T-helper 1 cell treated with Interleukin-12 subunit alpha and Interleukin-12 subunit beta and Interleukin-4 antibody, amounts not matched to agents 30 ng/mL and 1 ng/mL, for 36 hours (primary cell): ENCODE results near the gene SMC1A. TPM values are rescaled to one million over a fixed set of nuclear protein-coding genes. Genes with fewer than 3 reads are reported as not detected.
"Not testable (repeated sequence)": the region's sequence is repeated elsewhere in the genome, so short reads cannot be mapped to it uniquely, and the experiment has no call there.

ENCODE experiments used
- intact Hi-C: fragments of 100-400 bp; cut with micrococcal nuclease; formaldehyde crosslinking; loops from one replicate; pipeline ENCODE4 v1.15.1; 2024
- total RNA-seq: library from RNA; stranded (reverse); gene quantifications from 2 replicates; pipeline ENCODE4 v1.2.3, GENCODE V29; 2022

SMC1A gene
- total RNA-seq: 104 and 109 TPM in 2 replicates

DNA sequence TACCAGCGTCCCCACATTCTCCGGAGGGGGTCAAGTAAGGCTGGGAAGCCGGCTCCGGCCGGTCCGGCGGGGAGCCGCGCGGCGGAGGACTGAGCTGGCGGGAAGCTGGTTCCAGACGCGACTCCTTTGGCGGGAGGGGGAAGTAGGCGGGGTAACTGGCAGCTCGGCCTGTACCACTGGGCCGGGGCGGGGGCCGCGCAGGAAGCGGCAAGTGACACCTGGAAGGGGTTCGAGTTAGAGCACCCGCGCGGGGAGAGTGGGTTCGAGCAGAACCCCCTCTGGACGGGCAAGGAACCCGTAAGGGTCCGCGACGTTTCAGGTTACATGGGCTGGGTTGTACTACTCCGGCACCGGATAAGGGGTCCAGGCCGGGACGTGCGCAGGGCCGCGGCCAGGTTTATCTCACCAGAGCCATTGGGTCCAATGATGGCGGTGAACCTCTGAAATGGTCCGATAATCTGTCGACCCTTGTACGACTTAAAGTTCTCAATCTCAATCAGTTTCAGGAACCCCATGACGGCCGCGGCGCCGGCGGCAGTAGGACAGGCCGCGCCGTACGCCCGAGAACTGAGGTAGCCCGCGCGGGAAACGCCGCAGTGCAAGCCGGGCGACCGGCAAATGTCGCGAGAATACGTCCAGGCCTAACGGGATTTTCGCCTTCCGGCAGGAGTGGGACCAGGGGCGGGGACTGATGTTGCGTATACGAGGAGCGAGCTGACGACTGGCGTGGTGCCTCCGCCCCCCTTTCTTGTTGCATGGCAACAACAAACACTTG, at the start of gene SMC1A:
Gene SMC1A, minus strand, starts transcription at position 569 of the 775 bp plus-strand sequence. Its CDS starts 54 bp downstream, at position 515.
- intact Hi-C loops: loop anchor here (1.0 to 5.0 kb wide), 8 partner anchors 12 to 1217 kb away; partner anchors contain the start of genes HSD17B10, KDM5C, PHF8 and TSPYL2

GRCh38 chrX:53471346-53471745, 48.9 kb upstream of the SMC1A start:
- intact Hi-C loops: no loop called here

DNA sequence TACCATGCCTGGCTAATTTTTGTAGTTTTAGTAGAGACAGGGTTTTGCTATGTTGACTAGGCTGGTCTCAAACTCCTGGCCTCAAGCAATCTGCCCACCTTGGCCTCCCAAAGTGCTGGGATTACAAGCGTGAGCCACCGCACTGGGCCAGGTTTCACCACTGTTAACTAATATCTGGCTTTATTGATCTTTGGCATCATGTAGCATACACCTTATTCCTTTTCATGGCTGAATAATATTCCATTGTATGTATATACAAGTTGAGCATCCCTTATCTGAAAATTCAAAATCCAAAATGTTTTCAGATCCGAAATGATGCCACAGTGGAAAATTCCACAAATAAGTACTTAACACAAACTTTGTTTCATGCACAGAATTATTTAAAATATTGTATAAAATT, 46.2 kb upstream of the SMC1A start:
- intact Hi-C loops: not testable (repeated sequence)

DNA sequence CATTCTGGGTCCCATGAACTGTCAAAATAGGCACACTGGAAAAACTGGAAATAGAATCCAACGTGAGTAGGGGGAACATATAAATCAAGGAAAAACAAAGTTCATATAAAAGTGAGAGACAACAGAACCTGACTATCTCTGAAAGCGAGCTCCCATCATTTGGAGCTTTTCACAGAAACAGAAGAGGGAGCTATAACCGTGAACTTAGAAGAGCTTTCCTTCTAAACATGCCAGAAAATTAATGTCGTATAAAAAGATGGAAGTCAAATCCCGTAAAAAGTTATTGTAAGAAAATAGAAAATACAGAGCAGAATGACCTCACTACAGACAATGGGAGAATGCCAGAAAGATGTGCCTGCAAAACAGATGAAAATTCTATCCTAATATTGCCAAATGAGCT, 35.6 kb upstream of the SMC1A start:
- intact Hi-C loops: no loop called here

- intact Hi-C loops: no loop called here
Observed at GRCh38 chrX:53456254-53456653, 33.8 kb upstream of the SMC1A start.

- intact Hi-C loops: no loop called here
Observed at GRCh38 chrX:53452812-53453211, 30.4 kb upstream of the SMC1A start.

GRCh38 chrX:53449632-53450031, 27.2 kb upstream of the SMC1A start:
- intact Hi-C loops: no loop called here

- intact Hi-C loops: no loop called here
Observed at GRCh38 chrX:53447441-53447840, 25.0 kb upstream of the SMC1A start.

GRCh38 chrX:53445977-53446376, 23.5 kb upstream of the SMC1A start:
- intact Hi-C loops: loop anchor here (1.0 kb wide), 2 partner anchors 129 to 133 kb away; no protein-coding TSS in a partner anchor

DNA sequence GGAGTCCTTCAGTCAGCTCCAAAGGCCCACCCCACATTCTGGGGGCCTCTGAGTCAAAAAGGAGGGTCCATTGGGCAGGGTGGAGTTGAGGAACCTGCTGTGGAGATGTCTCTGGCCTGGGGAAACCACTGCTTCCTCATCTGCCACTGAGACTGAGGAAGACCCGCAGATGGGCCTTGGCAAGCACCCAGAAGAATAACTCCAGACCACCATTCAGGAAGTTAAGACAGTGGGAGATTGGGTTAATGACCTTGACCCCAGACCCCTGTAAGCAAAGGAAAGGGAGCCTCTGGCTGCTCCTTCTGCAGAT, 19.8 kb upstream of the SMC1A start:
- intact Hi-C loops: no loop called here

- intact Hi-C loops: loop anchor here (1.0 kb wide), 2 partner anchors 19 to 128 kb away; partner anchors contain the start of genes RIBC1 and SMC1A
Observed at GRCh38 chrX:53441531-53442321, 19.3 kb upstream of the SMC1A start.

DNA sequence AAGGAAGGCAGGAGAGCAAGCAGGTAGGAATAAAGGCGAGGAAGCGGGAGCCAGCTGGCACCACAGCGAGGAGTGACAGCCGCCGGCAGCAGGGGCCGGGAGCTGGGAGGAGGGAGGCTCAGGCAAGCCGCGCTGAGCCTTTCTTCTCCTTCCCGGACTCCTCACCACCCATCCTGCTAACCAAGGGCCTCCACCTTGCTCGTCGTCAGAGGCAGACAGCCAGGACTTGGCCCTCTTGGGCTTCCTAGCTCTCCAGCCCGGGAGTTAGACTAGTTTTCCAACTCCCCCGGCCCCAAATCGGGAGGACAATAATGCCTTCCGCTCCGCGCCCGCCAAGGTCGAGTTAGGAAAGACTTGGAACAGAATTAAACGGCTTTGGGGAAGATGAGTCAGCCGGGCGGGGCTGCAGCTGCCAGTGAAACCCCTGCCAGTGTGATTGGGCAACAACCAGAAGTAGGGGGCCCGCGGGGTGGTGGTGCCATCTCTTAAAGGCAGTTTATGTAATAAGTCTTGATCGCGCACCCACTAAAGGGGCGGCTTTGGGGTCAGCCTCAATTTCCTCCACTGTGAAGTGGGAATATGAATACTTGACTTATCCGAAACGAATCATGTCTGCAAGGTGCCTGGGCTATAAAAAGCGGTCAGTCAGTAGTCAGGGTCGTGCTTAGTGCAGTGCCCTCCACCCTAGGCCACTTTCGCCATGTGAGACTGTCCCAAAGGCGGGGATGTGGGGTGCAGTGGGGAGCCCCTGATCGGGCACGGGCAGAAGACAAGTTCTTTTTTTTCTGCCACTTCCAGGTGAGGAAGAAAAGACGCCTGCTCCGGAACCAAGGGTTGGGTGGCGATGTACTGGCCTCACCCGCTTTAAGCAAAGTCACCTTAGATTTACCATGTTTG, 18.4 kb upstream of the SMC1A start:
- intact Hi-C loops: loop anchor here (1.0 kb wide), 2 partner anchors 19 to 128 kb away; partner anchors contain the start of genes RIBC1 and SMC1A

GRCh38 chrX:53440101-53440500, 17.6 kb upstream of the SMC1A start:
- intact Hi-C loops: no loop called here

GRCh38 chrX:53438832-53439230, 16.4 kb upstream of the SMC1A start:
- intact Hi-C loops: loop anchor here (10.0 kb wide), 2 partner anchors 1006 to 1366 kb away; partner anchors contain the start of genes MAGED2 and TSR2

GRCh38 chrX:53438174-53438831, 15.8 kb upstream of the SMC1A start:
- intact Hi-C loops: loop anchor here (10.0 kb wide), 2 partner anchors 1006 to 1366 kb away; partner anchors contain the start of genes MAGED2 and TSR2

DNA sequence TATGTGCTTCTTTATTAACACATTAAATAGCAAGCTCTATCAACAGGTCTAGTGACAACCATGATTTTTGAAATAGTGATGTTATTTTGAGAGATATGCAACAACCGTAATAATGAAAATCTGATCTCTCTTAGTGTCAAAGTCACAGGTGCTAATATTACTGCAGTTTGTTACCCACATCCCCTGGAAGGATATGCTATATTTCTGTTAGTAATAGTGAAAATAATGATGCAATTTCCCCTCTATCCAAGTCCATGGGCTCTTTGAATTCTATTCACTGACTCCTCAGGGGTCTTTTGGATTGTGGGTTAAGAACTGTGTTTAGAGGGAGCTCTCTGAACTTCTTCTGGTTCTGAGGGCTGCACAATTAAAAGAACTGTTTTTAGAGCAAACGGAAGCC, 14.8 kb upstream of the SMC1A start:
- intact Hi-C loops: loop anchor here (10.0 kb wide), 2 partner anchors 1008 to 1368 kb away; partner anchors contain the start of genes MAGED2 and TSR2

- intact Hi-C loops: loop anchor here (1.0 to 10.0 kb wide), 4 partner anchors 119 to 1369 kb away; partner anchors contain the start of genes MAGED2 and TSR2
Observed at GRCh38 chrX:53435997-53436396, 13.5 kb upstream of the SMC1A start.

- intact Hi-C loops: loop anchor here (1.0 to 10.0 kb wide), 3 partner anchors 12 to 1371 kb away; partner anchors contain the start of genes MAGED2, RIBC1, SMC1A and TSR2
Observed at GRCh38 chrX:53433651-53434639, 11.5 kb upstream of the SMC1A start, which contains the start of gene HSD17B10. Gene HSD17B10, minus strand, starts transcription at chrX:53434370. Its CDS starts 25 bp downstream, at chrX:53434345.

DNA sequence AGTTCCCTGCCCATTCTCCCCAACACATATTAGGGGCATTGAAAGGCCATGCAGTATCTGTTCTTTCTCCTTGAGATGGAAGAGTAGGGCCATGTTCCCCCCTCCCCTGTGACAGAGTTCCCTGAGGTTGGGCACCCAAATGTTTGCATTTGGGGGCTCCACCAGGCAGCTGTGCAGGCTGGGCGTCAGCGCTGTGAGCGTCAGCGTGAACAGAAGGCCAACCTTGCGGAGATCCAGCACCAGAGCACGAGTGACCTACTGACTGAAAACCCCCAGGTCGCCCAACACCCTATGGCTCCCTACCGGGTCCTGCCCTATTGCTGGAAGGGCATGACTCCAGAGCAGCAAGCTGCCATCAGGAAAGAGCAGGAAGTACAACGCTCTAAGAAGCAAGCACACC, 7.8 kb upstream of the SMC1A start:
- intact Hi-C loops: loop anchor here (10.0 kb wide), 2 partner anchors 1015 to 1375 kb away; partner anchors contain the start of genes MAGED2 and TSR2
